Effector CD8-positive, alpha-beta T cell (primary cell): ENCODE results near the gene EFTUD2.

Experiments
- DNase-seq: peaks from one replicate; lab custom pipeline; 2025; lab: John Stamatoyannopoulos, UW

The EFTUD2 gene

GRCh38 chr17:44925731-44926697 lies 26.8 kb upstream of the EFTUD2 start:
- DNase-seq, result no peak

DNA sequence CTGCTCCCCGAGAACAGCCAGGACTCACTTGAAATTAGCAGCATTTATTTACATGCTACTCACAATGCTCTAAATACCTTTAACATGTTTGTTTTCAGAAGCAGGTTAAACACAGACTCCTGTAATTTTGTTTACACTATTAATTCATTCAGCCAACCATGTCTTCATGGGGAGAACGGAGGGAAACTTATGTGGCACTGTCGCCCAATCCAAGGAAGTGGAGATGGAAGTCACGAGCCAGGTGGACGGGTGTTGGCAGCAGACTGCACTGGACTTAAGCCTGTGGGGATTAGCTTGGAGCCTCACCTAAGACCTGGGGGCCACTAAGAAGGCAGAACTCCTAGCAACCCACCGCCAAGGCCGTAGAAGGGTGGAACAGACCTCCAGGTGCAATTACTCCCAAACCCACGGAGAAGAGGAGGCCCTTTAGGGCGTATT lies 24.9 kb upstream of the EFTUD2 start:
- DNase-seq, result no peak

GRCh38 chr17:44922746-44923470 lies 23.7 kb upstream of the EFTUD2 start:
- no peak for DNase-seq

GRCh38 chr17:44922136-44922535 lies 22.9 kb upstream of the EFTUD2 start:
- DNase-seq, result no peak

DNA sequence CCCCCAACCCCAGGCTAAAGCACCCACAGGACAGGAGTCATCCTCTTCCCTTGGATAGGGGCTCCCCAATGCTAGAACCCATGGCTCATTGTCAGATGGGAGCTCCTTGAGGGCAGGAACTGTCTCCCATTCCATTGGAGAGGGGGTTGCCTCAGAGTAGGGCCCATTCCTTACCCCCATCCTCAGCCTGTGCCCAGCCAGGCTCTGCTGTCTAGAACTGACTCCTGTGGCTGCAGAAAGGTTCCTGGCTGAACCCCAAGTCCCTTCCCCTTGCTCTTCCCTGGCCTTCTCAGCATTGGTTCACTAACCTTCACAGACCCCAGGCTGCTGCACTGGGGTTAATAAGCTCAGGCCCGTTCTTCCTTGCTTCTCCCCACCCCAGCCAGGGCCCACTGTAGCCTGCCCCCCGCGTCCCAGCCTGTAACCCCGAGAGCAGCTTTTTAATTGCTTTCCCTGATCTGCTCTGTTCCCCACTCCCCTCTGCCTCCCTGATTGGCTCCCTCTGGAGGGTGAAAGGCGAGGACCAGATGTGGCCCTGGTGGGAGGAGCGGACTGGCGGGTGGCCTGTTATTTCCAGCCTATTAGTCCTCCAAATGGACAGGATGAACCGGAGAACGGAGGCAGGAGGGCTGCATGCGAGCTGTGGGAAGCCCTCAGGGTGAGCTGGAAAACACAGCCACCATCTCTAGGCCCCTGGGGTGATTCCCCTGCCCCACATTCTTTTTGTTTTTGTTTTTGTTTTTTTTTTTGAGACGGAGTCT lies 22.1 kb upstream of the EFTUD2 start:
- DNase-seq, result no peak

- no peak for DNase-seq
These were observed 21.3 kb upstream of the EFTUD2 start for GRCh38 chr17:44920565-44920940.

DNA sequence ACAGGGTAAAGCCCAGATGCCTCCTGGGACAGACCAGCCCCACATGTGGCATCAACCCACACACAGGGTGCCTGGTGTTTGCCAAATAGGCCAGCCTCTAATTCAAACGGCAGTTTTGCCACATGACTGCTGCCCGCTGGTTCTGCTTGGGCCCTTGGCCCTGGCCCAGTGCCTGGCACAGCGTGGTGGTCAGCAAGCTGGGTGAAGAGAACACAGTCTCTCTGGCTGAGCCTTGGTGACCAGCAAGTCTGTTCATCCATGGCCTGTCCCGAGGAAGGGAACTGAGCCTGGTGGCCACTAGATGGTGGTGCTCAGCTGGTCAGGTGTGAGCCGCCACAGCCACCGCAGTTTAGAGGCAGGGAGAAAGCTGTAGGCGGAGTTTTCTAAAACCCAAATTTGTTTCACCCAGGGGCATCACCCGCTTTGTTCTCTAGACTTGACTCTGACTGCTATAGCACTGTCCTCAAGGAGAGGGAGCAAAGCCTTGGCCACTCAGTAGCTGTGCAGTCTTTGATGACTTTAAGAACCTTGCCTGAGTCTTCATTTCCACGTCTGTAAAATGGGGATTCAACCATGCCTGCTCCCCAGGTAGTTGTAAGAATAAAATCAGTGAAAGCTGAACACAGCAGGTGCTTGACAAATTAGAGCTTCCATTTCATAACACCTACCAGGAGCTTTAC lies 20.8 kb upstream of the EFTUD2 start:
- DNase-seq, result peak; percentile 25

DNA sequence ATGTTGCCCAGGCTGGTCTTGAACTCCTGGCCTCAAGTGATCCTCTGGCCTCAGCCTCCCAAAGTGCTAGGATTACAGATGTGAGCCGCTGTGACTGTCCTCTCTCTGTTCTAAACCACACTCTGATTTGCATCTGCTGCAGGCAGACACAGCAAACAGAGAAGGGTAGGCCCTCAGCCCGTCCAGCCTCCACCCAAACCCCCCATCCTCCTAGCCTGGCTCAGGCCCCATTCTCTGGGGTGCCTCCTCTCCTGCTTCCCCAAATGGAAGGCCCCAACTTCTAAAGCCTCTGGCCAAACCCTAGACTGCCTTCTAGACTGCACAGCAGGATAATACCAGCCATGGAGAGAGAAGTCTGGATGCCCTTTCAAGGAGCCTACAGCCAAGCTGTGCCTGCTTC lies 20.2 kb upstream of the EFTUD2 start:
- DNase-seq, result no peak

DNA sequence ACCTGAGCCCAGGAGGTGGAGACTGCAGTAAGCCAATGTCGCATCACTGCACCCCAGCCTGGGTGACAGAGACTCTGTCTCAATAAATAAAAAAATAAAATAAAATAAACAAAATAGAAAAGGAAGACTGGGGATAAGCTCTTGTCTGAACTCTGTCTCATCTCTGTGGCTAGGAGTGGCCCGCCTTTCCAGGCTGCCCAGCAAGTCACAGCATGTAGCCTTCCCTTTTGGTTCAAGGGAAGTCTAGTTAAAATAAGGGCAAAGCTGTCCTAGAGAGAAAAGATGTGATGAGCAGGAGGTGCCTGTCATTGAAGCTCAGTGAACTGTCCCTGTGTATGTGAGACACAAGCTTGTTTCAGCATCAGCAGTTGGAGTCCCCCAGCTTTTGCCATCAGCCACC lies 18.8 kb upstream of the EFTUD2 start:
- no peak for DNase-seq

DNA sequence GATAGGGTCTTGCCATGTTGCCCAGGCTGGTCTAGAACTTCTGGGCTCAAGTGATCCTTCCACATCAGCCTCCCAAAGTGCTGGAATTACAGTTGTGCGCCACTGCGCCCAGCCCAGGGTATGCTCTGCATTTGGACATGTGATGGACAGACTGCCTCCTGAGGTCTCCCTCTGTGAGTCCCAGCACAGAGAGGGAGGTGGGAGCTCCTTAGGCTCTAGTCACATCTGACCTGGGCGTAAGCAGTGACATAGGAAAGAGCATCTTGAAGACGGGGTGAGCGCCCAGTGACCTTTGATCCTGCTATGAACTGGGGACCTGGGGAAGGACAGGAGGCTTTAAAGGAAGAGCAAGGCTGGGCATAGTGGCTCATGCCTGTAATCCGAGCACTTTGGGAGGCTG lies 18.2 kb upstream of the EFTUD2 start:
- no peak for DNase-seq

- DNase-seq, result no peak
These were observed 17.6 kb upstream of the EFTUD2 start for GRCh38 chr17:44916781-44917241.

DNA sequence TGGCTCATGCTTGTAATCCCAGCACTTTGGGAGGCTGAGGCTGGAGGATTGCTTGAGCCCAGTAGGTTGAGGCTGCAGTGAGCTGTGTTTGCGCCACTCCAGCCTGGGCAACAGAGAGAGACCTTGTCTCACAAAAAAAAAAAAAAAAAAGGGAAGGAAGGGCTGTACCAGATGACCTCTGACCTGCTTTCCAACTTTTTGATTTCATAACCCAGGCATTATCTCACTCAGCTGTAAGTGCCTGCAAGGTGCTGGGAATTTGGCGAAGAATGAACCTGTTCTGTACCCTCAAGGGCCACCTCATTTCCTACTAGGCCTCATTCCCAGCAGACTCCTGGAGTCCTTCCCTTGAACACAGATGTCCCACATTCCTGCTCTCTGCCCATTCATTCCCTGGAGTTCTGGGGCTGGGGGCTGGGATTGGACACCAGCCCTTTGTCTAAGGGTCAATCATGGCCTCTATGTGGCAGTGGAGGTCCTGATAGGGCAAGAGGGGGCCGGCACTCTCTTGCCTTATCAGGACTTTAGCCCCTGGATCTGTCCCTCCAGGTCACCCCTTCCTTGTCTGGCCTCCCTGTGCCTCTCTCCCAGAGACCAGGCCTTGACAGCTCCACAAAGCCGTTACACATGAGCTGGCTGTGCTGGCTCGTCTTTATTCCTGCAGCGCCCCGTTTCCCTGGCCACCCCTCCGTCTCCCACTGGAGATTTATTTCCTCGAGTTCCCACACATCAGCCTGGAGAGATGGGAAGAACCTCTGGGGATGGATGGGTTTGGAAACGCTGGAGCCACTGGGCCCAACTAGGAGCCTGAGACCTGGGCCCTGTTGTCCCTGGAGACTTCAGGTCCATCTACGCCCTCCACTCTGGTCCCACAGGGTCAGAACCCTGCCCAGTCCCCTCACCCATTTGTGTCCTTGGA lies 16.9 kb upstream of the EFTUD2 start:
- DNase-seq, result no peak

GRCh38 chr17:44915321-44915726 lies 16.1 kb upstream of the EFTUD2 start, which contains the start of gene GFAP:
GFAP (minus strand) TSS chr17:44915500; CDS start chr17:44915486, 14 bp downstream.
- no peak for DNase-seq

GRCh38 chr17:44914698-44915271 lies 15.5 kb upstream of the EFTUD2 start:
- no peak for DNase-seq

DNA sequence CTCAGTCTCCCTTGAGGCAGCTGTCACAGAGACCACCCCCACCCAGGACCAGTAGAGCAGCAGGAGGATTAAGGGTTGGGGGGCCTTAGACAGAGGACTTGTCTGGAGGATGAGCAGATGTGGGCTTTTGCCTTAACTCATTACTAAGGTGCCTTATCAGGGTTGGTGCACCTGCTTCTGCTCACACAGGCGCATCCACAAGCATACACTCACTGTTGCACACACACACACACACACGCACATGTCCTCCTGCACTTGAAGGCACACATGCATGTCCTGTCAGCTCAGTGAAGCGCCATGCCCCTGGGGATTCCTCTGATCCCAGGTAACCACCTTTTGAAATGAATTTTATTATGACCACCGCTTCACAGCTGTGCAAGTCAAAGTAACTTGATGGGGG lies 14.9 kb upstream of the EFTUD2 start:
- no peak for DNase-seq

- DNase-seq, result no peak
These were observed 14.4 kb upstream of the EFTUD2 start for GRCh38 chr17:44913676-44914075.

DNA sequence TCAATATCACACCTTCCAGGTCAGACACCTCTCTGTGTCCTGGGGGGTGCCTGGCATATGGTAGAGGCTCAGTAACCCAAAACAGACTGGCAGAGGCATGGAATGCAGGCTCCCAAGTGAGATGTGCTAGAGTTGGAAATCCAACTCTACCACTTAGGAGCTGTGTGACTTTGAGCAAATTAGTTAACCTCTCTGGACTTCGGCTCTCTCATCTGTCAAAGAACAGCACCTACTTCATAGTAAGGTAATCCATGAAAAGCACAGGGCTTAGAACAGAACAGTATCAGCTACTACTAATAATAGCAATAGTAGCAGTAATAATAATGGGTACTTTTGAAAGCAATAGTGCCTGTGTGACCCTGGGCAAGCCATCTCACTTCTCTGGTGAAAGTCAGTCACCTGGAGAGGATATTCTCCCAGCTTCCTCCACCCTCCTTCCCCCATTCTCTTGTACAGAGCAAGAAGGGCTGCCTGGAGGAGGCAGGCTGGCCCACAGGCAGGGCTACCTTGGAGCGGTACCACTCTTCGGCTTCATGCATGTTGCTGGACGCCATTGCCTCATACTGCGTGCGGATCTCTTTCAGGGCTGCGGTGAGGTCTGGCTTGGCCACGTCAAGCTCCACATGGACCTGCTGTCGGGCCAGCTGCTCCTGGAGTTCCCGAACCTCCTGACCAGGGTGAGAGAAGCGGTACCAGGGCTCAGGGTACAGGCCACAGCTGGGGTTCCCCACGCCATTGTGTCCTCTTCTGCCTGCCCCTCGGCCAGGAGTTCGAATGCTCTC lies 13.7 kb upstream of the EFTUD2 start:
- no peak for DNase-seq

- DNase-seq, result peak; percentile 11
These were observed 12.1 kb upstream of the EFTUD2 start for GRCh38 chr17:44911133-44912001.
